SK-N-SH treated with all-trans-retinoic acid at 6 μM for 48 hours (cell line): ENCODE measurements around the gene NUDT13.

Source experiments
- ATAC-seq: fragments of 200-7000 bp; cut with Tn5 transposase; 3 replicates; pipeline ENCODE4 v1.9.1; 2020; ENCODE audit warnings: mild to moderate bottlenecking, moderate library complexity
- GLIS3 ChIP-seq: fragments of 250-450 bp; sonication (Bioruptor Pico); IDR thresholded peaks from 2 replicates; pipeline ENCODE4 v1.5.0; 2020; ENCODE audit warnings: mild to moderate bottlenecking, moderate library complexity
- OSR1 ChIP-seq: fragments of 250-450 bp; sonication (Bioruptor Pico); IDR thresholded peaks from 2 replicates; pipeline ENCODE4 v1.8.0; 2022; ENCODE audit warnings: moderate library complexity, mild to moderate bottlenecking, inconsistent platforms
- PPARA ChIP-seq: fragments of 250-450 bp; sonication (Bioruptor Pico); IDR thresholded peaks from 2 replicates; pipeline ENCODE4 v1.5.0; 2020; ENCODE audit warnings: mild to moderate bottlenecking, borderline replicate concordance
- RARB ChIP-seq: fragments of 250-450 bp; sonication (Bioruptor Pico); IDR thresholded peaks from 2 replicates; pipeline ENCODE4 v1.8.0; 2021; ENCODE audit warnings: mild to moderate bottlenecking, moderate library complexity
- SNAI2 ChIP-seq: fragments of 250-450 bp; sonication (Bioruptor Pico); IDR thresholded peaks from 2 replicates; pipeline ENCODE4 v1.5.0; 2020; ENCODE audit warnings: mild to moderate bottlenecking, moderate library complexity
- TOX ChIP-seq: fragments of 250-450 bp; sonication (Bioruptor Pico); IDR thresholded peaks from 2 replicates; pipeline ENCODE4 v1.8.0; 2021; ENCODE audit warnings: mild to moderate bottlenecking, moderate library complexity, borderline replicate concordance
- ZFP30 ChIP-seq: fragments of 450-650 bp; formaldehyde crosslinking; IDR thresholded peaks from 2 replicates; pipeline ENCODE4 v1.5.0; 2022; ENCODE audit warnings: mild to moderate bottlenecking, moderate library complexity
- ZNF70 ChIP-seq: fragments of 450-650 bp; formaldehyde crosslinking; IDR thresholded peaks from 2 replicates; pipeline ENCODE4 v1.5.0; 2020; ENCODE audit warnings: mild to moderate bottlenecking, moderate library complexity
- TF ChIP-seq, protein P1 (sequence below): fragments of 250-450 bp; sonication (Bioruptor Pico); IDR thresholded peaks from 2 replicates; pipeline ENCODE4 v1.8.0; 2020; ENCODE audit warnings: mild to moderate bottlenecking, moderate library complexity, borderline replicate concordance
- TF ChIP-seq, protein P2 (sequence below): fragments of 250-450 bp; sonication (Bioruptor Pico); IDR thresholded peaks from 2 replicates; pipeline ENCODE4 v1.8.0; 2021; ENCODE audit warnings: low read depth, mild to moderate bottlenecking, moderate library complexity, borderline replicate concordance
- TF ChIP-seq, protein P3 (sequence below): fragments of 250-450 bp; sonication (Bioruptor Pico); IDR thresholded peaks from 2 replicates; pipeline ENCODE4 v1.5.0; 2020; ENCODE audit warnings: mild to moderate bottlenecking, moderate library complexity
- TF ChIP-seq, protein P4 (sequence below): fragments of 250-450 bp; sonication (Bioruptor Pico); IDR thresholded peaks from 2 replicates; pipeline ENCODE4 v1.5.1; 2021; ENCODE audit warnings: mild to moderate bottlenecking, moderate library complexity

Gene NUDT13

DNA sequence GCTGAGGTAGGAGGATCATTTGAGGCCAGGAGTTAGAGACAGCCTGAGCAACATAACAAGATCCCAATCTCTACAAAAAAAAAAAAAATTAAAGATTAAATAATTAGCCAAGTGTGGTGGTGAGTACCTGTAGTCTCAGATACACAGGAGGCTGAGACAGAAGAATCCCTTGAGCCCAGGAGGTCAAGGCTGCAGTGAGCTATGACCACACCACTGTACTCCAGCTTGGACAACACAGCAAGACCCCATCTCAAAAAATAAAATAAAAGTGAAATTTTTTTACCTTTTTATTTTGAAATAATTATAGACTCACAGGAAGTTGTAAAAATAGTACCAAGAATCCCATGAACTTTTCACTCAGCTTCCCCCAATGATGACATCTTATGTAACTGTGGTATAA, 62.6 kb downstream of the NUDT13 start:
- no peak for ATAC-seq

DNA sequence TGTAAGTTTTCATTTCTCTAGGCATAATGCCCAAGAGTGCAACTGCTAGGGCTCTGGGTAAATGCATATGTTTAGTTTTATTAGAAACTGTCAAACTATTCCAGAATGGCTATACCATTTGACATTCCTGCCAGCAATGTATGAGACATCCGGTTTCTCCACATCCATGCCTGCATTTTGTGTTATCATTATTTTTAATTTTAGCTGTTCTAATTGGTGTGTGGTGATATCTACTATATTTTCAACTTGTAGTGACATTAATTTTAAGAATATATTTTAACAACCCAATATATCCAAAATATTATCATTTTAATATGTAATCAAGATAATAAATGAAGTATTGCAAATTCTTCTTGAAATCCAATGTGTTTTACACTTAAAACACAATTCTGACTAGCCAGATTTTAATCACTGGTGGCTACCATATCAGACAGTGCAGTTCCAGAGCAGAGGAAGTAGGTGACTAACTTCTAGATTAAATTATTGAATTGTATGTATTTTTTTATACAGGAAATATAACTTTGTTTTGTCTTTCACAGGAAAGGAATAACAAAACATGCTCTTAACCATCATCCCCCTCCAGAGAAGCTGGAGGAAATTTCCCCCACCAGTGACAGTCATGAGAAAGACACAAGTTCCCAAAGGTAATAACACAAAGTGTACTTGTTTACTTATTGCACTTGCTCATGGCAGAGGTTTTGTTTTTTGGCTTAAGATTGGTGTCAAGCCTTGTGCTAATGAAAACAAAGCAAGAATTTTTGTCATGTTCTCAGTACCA, 64.1 kb downstream of the NUDT13 start:
- ATAC-seq = no peak
- TF ChIP-seq TOX (CRISPR knock-in tag) (no peak), GLIS3 (CRISPR knock-in tag) (no peak), SNAI2 (no peak), RARB (CRISPR knock-in tag) (no peak), ZNF70 (CRISPR knock-in tag) (no peak), ZFP30 (CRISPR knock-in tag) (no peak)
- TF ChIP-seq, protein P1, sequence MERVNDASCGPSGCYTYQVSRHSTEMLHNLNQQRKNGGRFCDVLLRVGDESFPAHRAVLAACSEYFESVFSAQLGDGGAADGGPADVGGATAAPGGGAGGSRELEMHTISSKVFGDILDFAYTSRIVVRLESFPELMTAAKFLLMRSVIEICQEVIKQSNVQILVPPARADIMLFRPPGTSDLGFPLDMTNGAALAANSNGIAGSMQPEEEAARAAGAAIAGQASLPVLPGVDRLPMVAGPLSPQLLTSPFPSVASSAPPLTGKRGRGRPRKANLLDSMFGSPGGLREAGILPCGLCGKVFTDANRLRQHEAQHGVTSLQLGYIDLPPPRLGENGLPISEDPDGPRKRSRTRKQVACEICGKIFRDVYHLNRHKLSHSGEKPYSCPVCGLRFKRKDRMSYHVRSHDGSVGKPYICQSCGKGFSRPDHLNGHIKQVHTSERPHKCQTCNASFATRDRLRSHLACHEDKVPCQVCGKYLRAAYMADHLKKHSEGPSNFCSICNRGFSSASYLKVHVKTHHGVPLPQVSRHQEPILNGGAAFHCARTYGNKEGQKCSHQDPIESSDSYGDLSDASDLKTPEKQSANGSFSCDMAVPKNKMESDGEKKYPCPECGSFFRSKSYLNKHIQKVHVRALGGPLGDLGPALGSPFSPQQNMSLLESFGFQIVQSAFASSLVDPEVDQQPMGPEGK = no peak
- TF ChIP-seq, protein P2, sequence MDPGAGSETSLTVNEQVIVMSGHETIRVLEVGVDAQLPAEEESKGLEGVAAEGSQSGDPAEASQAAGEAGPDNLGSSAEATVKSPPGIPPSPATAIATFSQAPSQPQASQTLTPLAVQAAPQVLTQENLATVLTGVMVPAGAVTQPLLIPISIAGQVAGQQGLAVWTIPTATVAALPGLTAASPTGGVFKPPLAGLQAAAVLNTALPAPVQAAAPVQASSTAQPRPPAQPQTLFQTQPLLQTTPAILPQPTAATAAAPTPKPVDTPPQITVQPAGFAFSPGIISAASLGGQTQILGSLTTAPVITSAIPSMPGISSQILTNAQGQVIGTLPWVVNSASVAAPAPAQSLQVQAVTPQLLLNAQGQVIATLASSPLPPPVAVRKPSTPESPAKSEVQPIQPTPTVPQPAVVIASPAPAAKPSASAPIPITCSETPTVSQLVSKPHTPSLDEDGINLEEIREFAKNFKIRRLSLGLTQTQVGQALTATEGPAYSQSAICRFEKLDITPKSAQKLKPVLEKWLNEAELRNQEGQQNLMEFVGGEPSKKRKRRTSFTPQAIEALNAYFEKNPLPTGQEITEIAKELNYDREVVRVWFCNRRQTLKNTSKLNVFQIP = no peak
- TF ChIP-seq, protein P3, sequence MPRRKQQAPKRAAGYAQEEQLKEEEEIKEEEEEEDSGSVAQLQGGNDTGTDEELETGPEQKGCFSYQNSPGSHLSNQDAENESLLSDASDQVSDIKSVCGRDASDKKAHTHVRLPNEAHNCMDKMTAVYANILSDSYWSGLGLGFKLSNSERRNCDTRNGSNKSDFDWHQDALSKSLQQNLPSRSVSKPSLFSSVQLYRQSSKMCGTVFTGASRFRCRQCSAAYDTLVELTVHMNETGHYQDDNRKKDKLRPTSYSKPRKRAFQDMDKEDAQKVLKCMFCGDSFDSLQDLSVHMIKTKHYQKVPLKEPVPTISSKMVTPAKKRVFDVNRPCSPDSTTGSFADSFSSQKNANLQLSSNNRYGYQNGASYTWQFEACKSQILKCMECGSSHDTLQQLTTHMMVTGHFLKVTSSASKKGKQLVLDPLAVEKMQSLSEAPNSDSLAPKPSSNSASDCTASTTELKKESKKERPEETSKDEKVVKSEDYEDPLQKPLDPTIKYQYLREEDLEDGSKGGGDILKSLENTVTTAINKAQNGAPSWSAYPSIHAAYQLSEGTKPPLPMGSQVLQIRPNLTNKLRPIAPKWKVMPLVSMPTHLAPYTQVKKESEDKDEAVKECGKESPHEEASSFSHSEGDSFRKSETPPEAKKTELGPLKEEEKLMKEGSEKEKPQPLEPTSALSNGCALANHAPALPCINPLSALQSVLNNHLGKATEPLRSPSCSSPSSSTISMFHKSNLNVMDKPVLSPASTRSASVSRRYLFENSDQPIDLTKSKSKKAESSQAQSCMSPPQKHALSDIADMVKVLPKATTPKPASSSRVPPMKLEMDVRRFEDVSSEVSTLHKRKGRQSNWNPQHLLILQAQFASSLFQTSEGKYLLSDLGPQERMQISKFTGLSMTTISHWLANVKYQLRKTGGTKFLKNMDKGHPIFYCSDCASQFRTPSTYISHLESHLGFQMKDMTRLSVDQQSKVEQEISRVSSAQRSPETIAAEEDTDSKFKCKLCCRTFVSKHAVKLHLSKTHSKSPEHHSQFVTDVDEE (CRISPR knock-in tag) = no peak

More for the DNA sequence above, 62.6 kb downstream of the NUDT13 start:
- TF ChIP-seq PPARA (CRISPR knock-in tag) (no peak), TOX (CRISPR knock-in tag) (no peak), OSR1 (CRISPR knock-in tag) (no peak)
- TF ChIP-seq, protein P2 = no peak
- TF ChIP-seq, protein P4, sequence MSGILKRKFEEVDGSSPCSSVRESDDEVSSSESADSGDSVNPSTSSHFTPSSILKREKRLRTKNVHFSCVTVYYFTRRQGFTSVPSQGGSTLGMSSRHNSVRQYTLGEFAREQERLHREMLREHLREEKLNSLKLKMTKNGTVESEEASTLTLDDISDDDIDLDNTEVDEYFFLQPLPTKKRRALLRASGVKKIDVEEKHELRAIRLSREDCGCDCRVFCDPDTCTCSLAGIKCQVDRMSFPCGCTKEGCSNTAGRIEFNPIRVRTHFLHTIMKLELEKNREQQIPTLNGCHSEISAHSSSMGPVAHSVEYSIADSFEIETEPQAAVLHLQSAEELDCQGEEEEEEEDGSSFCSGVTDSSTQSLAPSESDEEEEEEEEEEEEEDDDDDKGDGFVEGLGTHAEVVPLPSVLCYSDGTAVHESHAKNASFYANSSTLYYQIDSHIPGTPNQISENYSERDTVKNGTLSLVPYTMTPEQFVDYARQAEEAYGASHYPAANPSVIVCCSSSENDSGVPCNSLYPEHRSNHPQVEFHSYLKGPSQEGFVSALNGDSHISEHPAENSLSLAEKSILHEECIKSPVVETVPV (CRISPR knock-in tag) = no peak
